ENCODE measurements around the gene RAB10.
"Not testable (repeated sequence)": the region's sequence is repeated elsewhere in the genome, so short reads cannot be mapped to it uniquely, and the experiment has no call there.

RAB10 gene

DNA sequence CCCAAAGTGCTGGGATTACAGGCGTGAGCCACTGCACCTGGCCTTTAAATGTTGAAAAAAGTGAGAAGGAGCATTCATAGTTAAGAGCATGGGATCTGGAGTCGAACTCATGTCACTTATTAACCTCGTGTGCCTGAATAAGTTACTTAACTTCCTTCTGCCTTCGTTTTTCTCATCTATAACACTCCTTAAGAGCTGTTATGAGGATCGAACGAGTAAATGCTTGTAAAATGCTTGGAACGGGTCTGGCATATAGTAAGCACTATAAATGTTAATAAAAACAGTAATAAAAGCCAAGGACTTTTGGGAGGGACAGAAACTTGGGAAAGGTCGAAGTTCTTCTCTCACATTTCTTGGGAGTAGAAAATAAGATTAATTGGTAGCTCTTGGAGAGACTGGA lies 40.8 kb downstream of the RAB10 start:
- H3K27me3 ChIP-seq (ENCODE audit: insufficient read depth, insufficient read length): no peaks in the 10 kb centered on the region
- no peak for TF ChIP-seq YY1 (IDR thresholded peaks at IDR 0.05; ENCODE audit: insufficient read depth, insufficient read length)
- TF ChIP-seq SUZ12 (IDR thresholded peaks at IDR 0.05; ENCODE audit: extremely low read depth, insufficient read depth, insufficient read length): no peak
- TF ChIP-seq ZNF274 (IDR thresholded peaks at IDR 0.05; ENCODE audit: low read depth, low read length): no peak
- no peaks in the 10 kb centered on the region for H3K4me1 ChIP-seq (ENCODE audit: insufficient read depth, insufficient read length)
- no peak overlapping the region for H3K9ac ChIP-seq (ENCODE audit: insufficient read length, low read depth)
- DNase-seq (ENCODE audit: low read depth, low spot score): no peak
- 0 out of 2 replicates have a peak, but pooled peaks cover 3% of the 10 kb centered on the region for H3K9me3 ChIP-seq (ENCODE audit: insufficient read depth, low read length)
- H3K36me3 ChIP-seq (ENCODE audit: insufficient read depth, insufficient read length, low read length): no peaks in the 10 kb centered on the region
- H3K4me3 ChIP-seq (ENCODE audit: insufficient read length, low read depth): no peak overlapping the region

DNA sequence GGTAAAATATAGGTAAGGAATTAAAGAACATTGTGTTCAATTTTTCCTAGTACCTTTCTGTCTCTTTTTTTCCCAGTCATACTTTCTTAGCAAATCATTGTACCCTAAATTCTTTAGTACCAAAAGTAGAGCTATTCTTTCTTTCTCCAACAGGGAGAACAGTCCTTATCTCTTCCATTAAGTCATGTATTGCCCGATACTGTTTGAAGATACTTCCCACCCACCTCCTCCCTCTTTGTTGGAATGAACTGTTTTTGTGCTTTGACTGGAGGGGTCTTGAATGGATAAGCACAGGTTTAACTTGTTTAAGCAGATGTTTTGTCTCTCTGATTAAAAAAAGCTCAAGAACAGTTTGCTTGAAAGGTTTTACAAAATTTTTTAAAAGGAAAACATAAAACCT lies 41.3 kb downstream of the RAB10 start:
- Histone ChIP-seq H3K9me3 (ENCODE audit: insufficient read depth, low read length) (0 out of 2 replicates have a peak, but pooled peaks cover 6% of the 10 kb centered on the region), H3K36me3 (ENCODE audit: insufficient read depth, insufficient read length, low read length) (no peaks in the 10 kb centered on the region), H3K4me1 (ENCODE audit: insufficient read depth, insufficient read length) (no peaks in the 10 kb centered on the region), H3K9ac (ENCODE audit: insufficient read length, low read depth) (no peak overlapping the region), H3K27me3 (ENCODE audit: insufficient read depth, insufficient read length) (no peaks in the 10 kb centered on the region), H3K4me3 (ENCODE audit: insufficient read length, low read depth) (no peak overlapping the region)
- no peak for DNase-seq (ENCODE audit: low read depth, low spot score)
- TF ChIP-seq YY1 (IDR thresholded peaks at IDR 0.05; ENCODE audit: insufficient read depth, insufficient read length) (no peak), ZNF274 (IDR thresholded peaks at IDR 0.05; ENCODE audit: low read depth, low read length) (no peak), SUZ12 (IDR thresholded peaks at IDR 0.05; ENCODE audit: extremely low read depth, insufficient read depth, insufficient read length) (no peak)

DNA sequence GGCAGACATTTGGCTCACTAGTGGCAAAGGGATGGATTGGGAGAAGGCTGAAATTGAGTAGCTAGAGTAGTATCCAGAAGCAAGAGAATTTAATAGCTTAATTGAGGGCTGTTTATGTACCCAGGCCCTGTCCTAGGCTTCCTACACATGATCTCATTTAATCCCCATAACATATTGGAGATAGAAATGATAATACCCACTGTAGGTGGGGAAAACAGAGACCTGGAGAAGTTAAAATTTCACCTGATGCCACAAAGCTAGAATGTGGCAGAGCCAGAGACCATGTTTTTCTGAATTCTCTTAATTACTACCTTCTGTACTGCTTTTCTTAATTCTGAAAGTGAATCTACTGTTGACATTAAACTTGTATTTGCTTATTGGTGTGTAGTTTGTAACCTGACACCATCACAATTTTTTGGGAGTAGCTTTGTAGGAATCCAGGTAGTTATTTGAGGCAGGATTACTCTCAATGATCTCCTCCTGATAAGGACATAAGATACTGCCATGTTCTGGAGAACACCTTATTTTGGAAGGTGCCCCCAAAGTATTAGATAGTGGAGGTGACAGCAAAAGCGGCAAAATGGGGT lies 42.2 kb downstream of the RAB10 start:
- H3K27me3 ChIP-seq (ENCODE audit: insufficient read depth, insufficient read length): no peaks in the 10 kb centered on the region
- H3K9ac ChIP-seq (ENCODE audit: insufficient read length, low read depth): no peak overlapping the region
- no peak overlapping the region for H3K4me3 ChIP-seq (ENCODE audit: insufficient read length, low read depth)
- TF ChIP-seq YY1 (IDR thresholded peaks at IDR 0.05; ENCODE audit: insufficient read depth, insufficient read length) (no peak), SUZ12 (IDR thresholded peaks at IDR 0.05; ENCODE audit: extremely low read depth, insufficient read depth, insufficient read length) (no peak), ZNF274 (IDR thresholded peaks at IDR 0.05; ENCODE audit: low read depth, low read length) (no peak)
- peaks cover 15% of the 10 kb centered on the region for H3K9me3 ChIP-seq (ENCODE audit: insufficient read depth, low read length)
- no peak for DNase-seq (ENCODE audit: low read depth, low spot score)
- H3K36me3 ChIP-seq (ENCODE audit: insufficient read depth, insufficient read length, low read length): peaks cover 4% of the 10 kb centered on the region
- H3K4me1 ChIP-seq (ENCODE audit: insufficient read depth, insufficient read length): no peaks in the 10 kb centered on the region

DNA sequence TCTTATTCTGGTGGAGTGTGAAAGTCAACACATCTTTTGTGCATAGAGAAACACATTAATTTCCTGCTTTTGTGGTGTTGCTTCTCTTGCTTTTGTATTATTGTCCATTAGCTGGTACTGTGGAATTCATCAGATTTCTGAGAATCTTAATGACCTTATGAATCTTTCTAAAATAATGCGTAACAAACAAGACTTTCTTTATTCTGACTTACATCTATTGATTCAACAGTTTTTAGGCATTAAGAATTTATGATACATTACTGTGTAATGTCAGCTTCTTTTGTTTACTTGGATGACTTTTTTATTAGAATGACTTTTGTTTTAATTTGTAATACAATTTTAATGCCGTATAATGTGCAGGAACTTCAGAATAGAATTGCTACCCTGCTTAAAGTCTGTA lies 43.4 kb downstream of the RAB10 start:
- Histone ChIP-seq H3K9ac (ENCODE audit: insufficient read length, low read depth) (no peak overlapping the region), H3K9me3 (ENCODE audit: insufficient read depth, low read length) (peaks cover 18% of the 10 kb centered on the region), H3K4me1 (ENCODE audit: insufficient read depth, insufficient read length) (no peaks in the 10 kb centered on the region), H3K4me3 (ENCODE audit: insufficient read length, low read depth) (no peak overlapping the region), H3K27me3 (ENCODE audit: insufficient read depth, insufficient read length) (no peaks in the 10 kb centered on the region), H3K36me3 (ENCODE audit: insufficient read depth, insufficient read length, low read length) (peaks cover 4% of the 10 kb centered on the region)
- DNase-seq (ENCODE audit: low read depth, low spot score): no peak
- TF ChIP-seq SUZ12 (IDR thresholded peaks at IDR 0.05; ENCODE audit: extremely low read depth, insufficient read depth, insufficient read length) (no peak), YY1 (IDR thresholded peaks at IDR 0.05; ENCODE audit: insufficient read depth, insufficient read length) (no peak), ZNF274 (IDR thresholded peaks at IDR 0.05; ENCODE audit: low read depth, low read length) (no peak)

DNA sequence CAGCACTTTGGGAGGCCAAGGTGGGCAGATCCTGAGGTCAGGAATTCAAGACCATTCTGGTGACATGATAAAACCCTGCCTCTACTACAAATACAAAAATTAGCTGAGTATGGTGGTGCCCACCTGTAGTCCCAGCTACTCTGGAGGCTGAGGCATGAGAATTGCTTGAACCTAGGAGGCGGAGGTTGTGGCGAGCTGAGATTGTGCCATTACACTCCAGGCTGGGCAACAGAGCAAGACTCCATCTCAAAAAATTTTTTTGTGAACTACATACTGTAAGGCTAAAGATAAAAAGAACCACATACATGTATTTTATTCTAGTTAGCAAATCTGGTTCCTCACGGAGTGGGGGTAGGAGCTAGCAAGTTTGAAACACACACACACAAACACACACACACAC lies 45.1 kb downstream of the RAB10 start:
- H3K27me3 ChIP-seq (ENCODE audit: insufficient read depth, insufficient read length): no peaks in the 10 kb centered on the region
- no peak overlapping the region for H3K9ac ChIP-seq (ENCODE audit: insufficient read length, low read depth)
- H3K4me1 ChIP-seq (ENCODE audit: insufficient read depth, insufficient read length): no peaks in the 10 kb centered on the region
- DNase-seq (ENCODE audit: low read depth, low spot score): no peak
- TF ChIP-seq SUZ12 (IDR thresholded peaks at IDR 0.05; ENCODE audit: extremely low read depth, insufficient read depth, insufficient read length): no peak
- TF ChIP-seq ZNF274 (IDR thresholded peaks at IDR 0.05; ENCODE audit: low read depth, low read length): no peak
- TF ChIP-seq YY1 (IDR thresholded peaks at IDR 0.05; ENCODE audit: insufficient read depth, insufficient read length): no peak
- peaks cover 4% of the 10 kb centered on the region for H3K36me3 ChIP-seq (ENCODE audit: insufficient read depth, insufficient read length, low read length)
- no peak overlapping the region for H3K4me3 ChIP-seq (ENCODE audit: insufficient read length, low read depth)
- peaks cover 22% of the 10 kb centered on the region for H3K9me3 ChIP-seq (ENCODE audit: insufficient read depth, low read length)

DNA sequence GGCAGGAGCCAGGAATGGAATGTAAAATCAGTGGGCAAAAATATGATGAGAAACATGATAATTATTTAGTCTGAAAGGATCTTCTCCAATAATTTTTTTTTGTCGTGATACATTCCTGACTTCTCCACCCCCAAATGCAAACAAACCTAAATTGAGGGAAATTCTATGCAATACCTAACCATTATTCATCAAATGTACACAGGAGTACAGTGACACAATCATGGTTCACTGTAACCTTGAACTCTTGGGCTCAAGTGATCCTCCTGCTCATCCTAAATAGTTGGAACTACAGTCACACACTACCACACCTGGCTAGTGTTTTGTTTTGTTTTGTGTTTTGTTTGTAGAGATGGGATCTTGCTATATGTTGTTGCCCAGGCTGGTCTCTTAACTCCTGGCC lies 46.5 kb downstream of the RAB10 start:
- H3K9me3 ChIP-seq (ENCODE audit: insufficient read depth, low read length): peaks cover 22% of the 10 kb centered on the region
- H3K36me3 ChIP-seq (ENCODE audit: insufficient read depth, insufficient read length, low read length): peaks cover 4% of the 10 kb centered on the region
- no peaks in the 10 kb centered on the region for H3K4me1 ChIP-seq (ENCODE audit: insufficient read depth, insufficient read length)
- no peak for DNase-seq (ENCODE audit: low read depth, low spot score)
- no peak for TF ChIP-seq SUZ12 (IDR thresholded peaks at IDR 0.05; ENCODE audit: extremely low read depth, insufficient read depth, insufficient read length)
- TF ChIP-seq ZNF274 (IDR thresholded peaks at IDR 0.05; ENCODE audit: low read depth, low read length): no peak
- TF ChIP-seq YY1 (IDR thresholded peaks at IDR 0.05; ENCODE audit: insufficient read depth, insufficient read length): no peak
- H3K9ac ChIP-seq (ENCODE audit: insufficient read length, low read depth): no peak overlapping the region
- no peaks in the 10 kb centered on the region for H3K27me3 ChIP-seq (ENCODE audit: insufficient read depth, insufficient read length)
- no peak overlapping the region for H3K4me3 ChIP-seq (ENCODE audit: insufficient read length, low read depth)

DNA sequence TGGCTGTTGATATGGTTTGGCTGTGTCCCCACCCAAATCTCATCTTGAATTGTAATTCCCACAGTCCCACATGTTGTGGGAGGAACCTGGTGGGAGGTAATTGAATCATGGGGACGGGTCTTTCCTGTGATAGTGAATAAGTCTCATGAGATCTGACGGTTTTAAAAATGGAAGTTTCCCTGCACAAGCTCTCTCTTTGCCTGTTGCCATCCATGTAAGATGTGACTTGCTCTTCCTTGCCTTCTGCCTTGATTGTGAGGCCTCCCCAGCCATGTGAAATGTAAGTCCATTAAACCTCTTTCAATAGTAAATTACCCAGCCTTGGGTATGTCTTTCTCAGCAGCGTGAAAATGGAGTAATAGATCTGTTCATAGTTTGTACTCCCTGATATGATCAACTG lies 47.0 kb downstream of the RAB10 start:
- not testable (repeated sequence) for DNase-seq (ENCODE audit: low read depth, low spot score); H3K27me3 ChIP-seq (ENCODE audit: insufficient read depth, insufficient read length); H3K36me3 ChIP-seq (ENCODE audit: insufficient read depth, insufficient read length, low read length); H3K4me1 ChIP-seq (ENCODE audit: insufficient read depth, insufficient read length); H3K9ac ChIP-seq (ENCODE audit: insufficient read length, low read depth); H3K4me3 ChIP-seq (ENCODE audit: insufficient read length, low read depth)
- H3K9me3 ChIP-seq (ENCODE audit: insufficient read depth, low read length): peaks cover 22% of the 10 kb centered on the region

Measured in NT2/D1 (cell line).